Prostate gland (tissue), 2 donors: ENCODE measurements around the gene LGR4. TPM values are rescaled to one million over a fixed set of nuclear protein-coding genes. Genes with fewer than 3 reads are reported as not detected.
A peak's percentile ranks its signal among the peaks of the same experiment; 100 is the strongest.

ENCODE experiments used
- DNase-seq: peaks from one replicate; pipeline ENCODE4 v3.0.0-alpha.2; 2019; ENCODE audit warnings: low spot score
- H3K27ac ChIP-seq, 2 donors: fragments of 200-600 bp; sonication (generic); 2 replicates each; pipeline ENCODE4 v1.5.1; 2017 to 2019
- H3K27me3 ChIP-seq: fragments of 200-600 bp; sonication (generic); replicated peaks from 2 replicates; pipeline ENCODE4 v1.5.1; 2019; ENCODE audit not compliant: insufficient read depth
- H3K36me3 ChIP-seq, 2 donors: fragments of 200-600 bp; sonication (generic); 1 replicate in 1 of 2; 2 replicates in 1 of 2; pipeline versions ENCODE4 v1.5.1 to v1.8.1; 2017 to 2019
- H3K4me1 ChIP-seq: fragments of 200-600 bp; sonication (generic); replicated peaks from 2 replicates; pipeline ENCODE4 v1.5.1; 2019
- H3K4me3 ChIP-seq, 2 donors: fragments of 200-600 bp; sonication (generic); 2 replicates each; pipeline ENCODE4 v1.5.1; 2017 to 2019
- H3K9me3 ChIP-seq: fragments of 200-600 bp; sonication (generic); 2 replicates; pipeline ENCODE4 v1.5.1; 2017
- POLR2A ChIP-seq: fragments of 450-650 bp; IDR thresholded peaks from one replicate; pipeline ENCODE4 v1.6.1; 2016; ENCODE audit warnings: antibody characterized with exemption, mild to moderate bottlenecking
- POLR2AphosphoS5 ChIP-seq: sonication (generic); formaldehyde crosslinking; IDR thresholded peaks from one replicate; pipeline ENCODE4 v1.6.1; 2017; ENCODE audit warnings: antibody characterized with exemption
- WGBS: methylation state at CpG from one replicate; pipeline ENCODE4 v1.1.5; 2018; 5-methylcytosine and 5-hydroxymethylcytosine counted together
- intact Hi-C: fragments of 100-400 bp; cut with DNase I; formaldehyde crosslinking; loops from one replicate; pipeline ENCODE4 v1.14.2; 2022
- total RNA-seq, 2 donors: library from RNA; depleted of rRNA; stranded (reverse); fragments of >200 nt; gene quantifications; one replicate each; pipeline ENCODE4 v1.1.0, GENCODE V29; 2016
- TF ChIP-seq, protein P1 (sequence below), 4 experiments: fragments of 200-600 bp in 2 of 4; fragments of 450-650 bp in 2 of 4; sonication (generic) in 2 of 4; IDR thresholded peaks; 1 replicate in 3 of 4; 2 replicates in 1 of 4; pipeline ENCODE4 v1.5.1; 2016 to 2019; ENCODE audit warnings: antibody characterized with exemption in 4 of 4, mild to moderate bottlenecking in 2 of 4, moderate library complexity in 2 of 4

The LGR4 gene
- total RNA-seq, 2 donors from 2014 or later, result 49.2 to 97.2 TPM

DNA sequence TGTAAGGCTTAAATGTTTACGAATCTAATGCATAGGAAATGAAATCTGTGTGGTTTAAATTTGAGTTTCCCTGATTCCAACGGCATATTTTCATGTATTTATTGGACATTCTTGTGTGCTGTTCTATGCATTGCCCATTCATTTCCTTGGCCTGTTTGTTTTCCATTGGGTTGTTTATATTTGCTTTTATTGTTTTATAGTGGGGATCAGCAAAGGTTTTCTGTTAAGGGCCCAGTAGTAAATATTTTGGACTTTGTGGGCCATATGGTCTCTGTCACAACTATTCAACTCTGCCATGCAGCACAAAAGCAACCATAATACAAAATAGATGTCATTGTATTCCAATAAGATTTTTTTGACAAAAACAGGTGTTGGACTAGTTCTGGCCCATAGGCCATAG is 5.2 kb upstream of the LGR4 start:
- H3K4me1 ChIP-seq, result no peaks in the 10 kb centered on the region
- no peaks in the 10 kb centered on the region for H3K27me3 ChIP-seq
- WGBS, result 74% methylated on average over 2 of the region's 2 CpGs
- H3K4me3 ChIP-seq, result no peak overlapping the region
- H3K36me3 ChIP-seq, result no peaks in the 10 kb centered on the region
- DNase-seq, result no peak
- no peaks in the 10 kb centered on the region for H3K9me3 ChIP-seq
- TF ChIP-seq POLR2AphosphoS5 (no peak), POLR2A (no peak)
- TF ChIP-seq, protein P1, sequence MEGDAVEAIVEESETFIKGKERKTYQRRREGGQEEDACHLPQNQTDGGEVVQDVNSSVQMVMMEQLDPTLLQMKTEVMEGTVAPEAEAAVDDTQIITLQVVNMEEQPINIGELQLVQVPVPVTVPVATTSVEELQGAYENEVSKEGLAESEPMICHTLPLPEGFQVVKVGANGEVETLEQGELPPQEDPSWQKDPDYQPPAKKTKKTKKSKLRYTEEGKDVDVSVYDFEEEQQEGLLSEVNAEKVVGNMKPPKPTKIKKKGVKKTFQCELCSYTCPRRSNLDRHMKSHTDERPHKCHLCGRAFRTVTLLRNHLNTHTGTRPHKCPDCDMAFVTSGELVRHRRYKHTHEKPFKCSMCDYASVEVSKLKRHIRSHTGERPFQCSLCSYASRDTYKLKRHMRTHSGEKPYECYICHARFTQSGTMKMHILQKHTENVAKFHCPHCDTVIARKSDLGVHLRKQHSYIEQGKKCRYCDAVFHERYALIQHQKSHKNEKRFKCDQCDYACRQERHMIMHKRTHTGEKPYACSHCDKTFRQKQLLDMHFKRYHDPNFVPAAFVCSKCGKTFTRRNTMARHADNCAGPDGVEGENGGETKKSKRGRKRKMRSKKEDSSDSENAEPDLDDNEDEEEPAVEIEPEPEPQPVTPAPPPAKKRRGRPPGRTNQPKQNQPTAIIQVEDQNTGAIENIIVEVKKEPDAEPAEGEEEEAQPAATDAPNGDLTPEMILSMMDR (IDR thresholded peaks at IDR 0.05), result no peak
- intact Hi-C loops, result loop anchor here (10.0 kb wide), 1 partner anchor 113 kb away; the partner anchor contains the start of gene CCDC34
- no peak overlapping the region for H3K27ac ChIP-seq

DNA sequence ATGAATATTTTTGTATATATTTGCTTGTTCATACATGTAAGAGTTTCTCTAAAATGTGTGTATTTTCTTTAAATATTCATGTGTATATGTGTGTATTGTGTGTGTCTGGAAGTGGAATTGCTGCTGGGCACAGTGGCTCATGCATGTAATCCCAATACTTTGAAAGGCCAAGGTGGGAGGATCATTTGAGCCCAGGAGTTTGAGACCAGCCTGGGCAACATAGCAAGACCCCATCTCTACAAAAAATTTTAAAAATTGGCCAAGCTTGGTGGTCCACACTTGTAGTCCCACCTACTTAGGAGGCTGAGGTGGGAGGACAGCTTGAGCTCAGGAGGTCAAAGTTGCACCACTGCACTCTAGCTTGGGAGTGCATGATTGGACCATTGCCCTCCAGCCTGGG is 4.7 kb upstream of the LGR4 start:
- no peaks in the 10 kb centered on the region for H3K27me3 ChIP-seq
- H3K27ac ChIP-seq, result no peak overlapping the region
- no peaks in the 10 kb centered on the region for H3K4me1 ChIP-seq
- H3K36me3 ChIP-seq, result no peaks in the 10 kb centered on the region
- intact Hi-C loops, result loop anchor here (10.0 kb wide), 1 partner anchor 112 kb away; the partner anchor contains the start of gene CCDC34
- TF ChIP-seq, protein P1 (IDR thresholded peaks at IDR 0.05), result no peak
- no peak for TF ChIP-seq POLR2A
- TF ChIP-seq POLR2AphosphoS5, result no peak
- DNase-seq, result no peak
- no peaks in the 10 kb centered on the region for H3K9me3 ChIP-seq
- H3K4me3 ChIP-seq, result no peak overlapping the region

DNA sequence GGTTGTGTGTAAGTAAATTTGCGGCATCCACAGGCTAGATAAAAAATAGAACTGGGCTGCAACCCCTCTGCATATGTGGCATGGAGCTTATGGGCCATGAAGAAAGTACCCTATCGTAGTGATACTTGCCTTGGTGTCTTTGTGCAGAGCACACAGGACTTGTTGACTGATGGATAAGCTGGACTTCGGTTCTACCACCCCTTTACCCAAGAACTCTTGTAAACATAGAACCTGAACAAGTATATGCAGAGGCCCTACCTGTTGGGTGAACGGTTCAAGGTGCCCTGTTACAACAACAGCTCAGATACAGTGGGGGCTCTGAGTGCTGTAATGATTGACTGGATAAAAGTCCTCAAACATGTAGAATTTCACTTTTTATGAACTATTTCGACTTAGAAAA is 3.0 kb upstream of the LGR4 start:
- DNase-seq, result no peak
- H3K9me3 ChIP-seq, result no peaks in the 10 kb centered on the region
- no peak overlapping the region for H3K4me3 ChIP-seq
- H3K36me3 ChIP-seq, result no peaks in the 10 kb centered on the region
- TF ChIP-seq POLR2A, result no peak
- TF ChIP-seq, protein P1 (IDR thresholded peaks at IDR 0.05), result no peak
- no peak for TF ChIP-seq POLR2AphosphoS5
- 84% methylated on average over 5 of the region's 5 CpGs for WGBS
- no peak overlapping the region for H3K27ac ChIP-seq
- intact Hi-C loops, result loop anchor here (10.0 kb wide), 1 partner anchor 111 kb away; the partner anchor contains the start of gene CCDC34
- H3K4me1 ChIP-seq, result no peaks in the 10 kb centered on the region
- no peaks in the 10 kb centered on the region for H3K27me3 ChIP-seq

DNA sequence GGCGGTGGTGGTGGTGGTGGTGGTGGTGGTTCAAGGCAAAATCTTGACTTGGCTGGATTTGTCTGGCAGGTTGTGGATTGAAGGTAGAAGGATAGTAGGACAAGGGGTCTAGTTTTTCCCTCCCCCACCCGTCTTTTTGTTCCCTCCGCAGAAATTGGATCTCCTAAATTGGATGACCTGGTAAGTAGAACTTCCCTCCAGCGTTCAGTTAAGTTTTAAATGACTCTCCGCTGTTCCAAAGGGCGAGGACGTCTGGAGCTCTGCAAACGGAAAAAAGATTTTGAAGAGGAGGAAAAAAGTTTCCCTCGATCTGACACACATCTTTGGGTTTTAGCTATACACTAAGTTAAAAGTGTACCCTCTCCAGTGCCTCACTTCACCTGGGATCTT is 422 bp upstream of the LGR4 start:
- Histone ChIP-seq H3K27me3 (no peaks in the 10 kb centered on the region), H3K4me1 (peaks cover 8% of the 10 kb centered on the region), H3K4me3 (peak overlapping the region; percentile 85 to 96), H3K27ac (peak overlapping the region; percentile 82 to 94), H3K36me3 (no peaks in the 10 kb centered on the region), H3K9me3 (no peaks in the 10 kb centered on the region)
- intact Hi-C loops, result loop anchor here (10.0 kb wide), 1 partner anchor 108 kb away; the partner anchor contains the start of gene CCDC34
- 3% methylated on average over 8 of the region's 9 CpGs for WGBS
- no peak for DNase-seq
- TF ChIP-seq, protein P1 (IDR thresholded peaks at IDR 0.05), result no peak
- TF ChIP-seq POLR2AphosphoS5 (no peak), POLR2A (no peak)
